Thymus (tissue), 2 donors: Measurements from ENCODE around the gene TRIM46. TPM values are rescaled to one million over a fixed set of nuclear protein-coding genes. Genes with fewer than 3 reads are reported as not detected.

Experiments
- polyA plus RNA-seq: library from polyadenylated mRNA; stranded (reverse); fragments of 200-250 nt; gene quantifications from one replicate; pipeline ENCODE4 v1.2.3, GENCODE V29; 2013
- total RNA-seq: library from RNA; stranded (reverse); fragments of 120-200 nt; gene quantifications from one replicate; pipeline ENCODE4 v1.2.4, GENCODE V29; 2013
- donor health status: healthy.

TRIM46 gene
- total and polyA plus RNA-seq, 2 donors: 1.9 to 4.3 TPM

Other genes with a start within 250 kb of the TRIM46 start
- gene PMVK, start 237.1 kb upstream of the TRIM46 start, total RNA-seq: 14.7 TPM
- 27.5 TPM for gene PMVK, start 237.1 kb upstream of the TRIM46 start, polyA plus RNA-seq
- gene PBXIP1, start 217.8 kb upstream of the TRIM46 start, total RNA-seq: 91.5 TPM
- 104 TPM for gene PBXIP1, start 217.8 kb upstream of the TRIM46 start, polyA plus RNA-seq
- 15.3 TPM for gene PYGO2, start 212.1 kb upstream of the TRIM46 start, total RNA-seq
- 24.5 TPM for gene PYGO2, start 212.1 kb upstream of the TRIM46 start, polyA plus RNA-seq
- gene SHC1, start 203.1 kb upstream of the TRIM46 start, total RNA-seq: 30.5 TPM
- gene SHC1, start 203.1 kb upstream of the TRIM46 start, polyA plus RNA-seq: 66.7 TPM
- 113 TPM for gene CKS1B, start 199.2 kb upstream of the TRIM46 start, total RNA-seq
- gene CKS1B, start 199.2 kb upstream of the TRIM46 start, polyA plus RNA-seq: 32.8 TPM
- 26.7 TPM for gene FLAD1, start 190.5 kb upstream of the TRIM46 start, total RNA-seq
- gene FLAD1, start 190.5 kb upstream of the TRIM46 start, polyA plus RNA-seq: 34.8 TPM
- gene LENEP, start 180.3 kb upstream of the TRIM46 start, total RNA-seq: 0.09 TPM
- gene LENEP, start 180.3 kb upstream of the TRIM46 start, polyA plus RNA-seq: 0.16 TPM
- 12.1 TPM for gene ZBTB7B, start 171.0 kb upstream of the TRIM46 start, total RNA-seq
- gene ZBTB7B, start 171.0 kb upstream of the TRIM46 start, polyA plus RNA-seq: 21.9 TPM
- gene DCST2, start 140.1 kb upstream of the TRIM46 start, total RNA-seq: 0.24 TPM
- gene DCST2, start 140.1 kb upstream of the TRIM46 start, polyA plus RNA-seq: 7.8 TPM
- gene DCST1, start 140.0 kb upstream of the TRIM46 start, total RNA-seq: not detected
- not detected for gene DCST1, start 140.0 kb upstream of the TRIM46 start, polyA plus RNA-seq
- gene ADAM15, start 122.5 kb upstream of the TRIM46 start, total RNA-seq: 12.2 TPM
- gene ADAM15, start 122.5 kb upstream of the TRIM46 start, polyA plus RNA-seq: 91.5 TPM
- gene EFNA4, start 110.1 kb upstream of the TRIM46 start, total RNA-seq: 4.9 TPM
- gene EFNA4, start 110.1 kb upstream of the TRIM46 start, polyA plus RNA-seq: 7.4 TPM
- 2.1 TPM for gene EFNA3, start 95.0 kb upstream of the TRIM46 start, total RNA-seq
- 3.4 TPM for gene EFNA3, start 95.0 kb upstream of the TRIM46 start, polyA plus RNA-seq
- gene EFNA1, start 46.0 kb upstream of the TRIM46 start, total RNA-seq: 14.5 TPM
- 52.6 TPM for gene EFNA1, start 46.0 kb upstream of the TRIM46 start, polyA plus RNA-seq
- gene SLC50A1, start 38.0 kb upstream of the TRIM46 start, total RNA-seq: 25.7 TPM
- 54.5 TPM for gene SLC50A1, start 38.0 kb upstream of the TRIM46 start, polyA plus RNA-seq
- 34.0 TPM for gene DPM3, start 33.3 kb upstream of the TRIM46 start, total RNA-seq
- 155 TPM for gene DPM3, start 33.3 kb upstream of the TRIM46 start, polyA plus RNA-seq
- 97.7 TPM for gene KRTCAP2, start 545 bp upstream of the TRIM46 start, total RNA-seq
- gene KRTCAP2, start 545 bp upstream of the TRIM46 start, polyA plus RNA-seq: 223 TPM
- 7.6 TPM for gene THBS3, start 34.0 kb downstream of the TRIM46 start, total RNA-seq
- gene THBS3, start 34.0 kb downstream of the TRIM46 start, polyA plus RNA-seq: 46.1 TPM
- 35.1 TPM for gene MTX1, start 34.8 kb downstream of the TRIM46 start, total RNA-seq
- gene MTX1, start 34.8 kb downstream of the TRIM46 start, polyA plus RNA-seq: 36.8 TPM
- gene ENTREP3, start 81.6 kb downstream of the TRIM46 start, total RNA-seq: 2.1 TPM
- gene ENTREP3, start 81.6 kb downstream of the TRIM46 start, polyA plus RNA-seq: 12.5 TPM
- 29.1 TPM for gene SCAMP3, start 88.5 kb downstream of the TRIM46 start, total RNA-seq
- 59.1 TPM for gene SCAMP3, start 88.5 kb downstream of the TRIM46 start, polyA plus RNA-seq
- 28.9 TPM for gene CLK2, start 99.7 kb downstream of the TRIM46 start, total RNA-seq
- gene CLK2, start 99.7 kb downstream of the TRIM46 start, polyA plus RNA-seq: 86.5 TPM
- 0.76 TPM for gene HCN3, start 103.6 kb downstream of the TRIM46 start, total RNA-seq
- 2.6 TPM for gene HCN3, start 103.6 kb downstream of the TRIM46 start, polyA plus RNA-seq
- gene PKLR, start 127.6 kb downstream of the TRIM46 start, total RNA-seq: 0.19 TPM
- gene PKLR, start 127.6 kb downstream of the TRIM46 start, polyA plus RNA-seq: 0.05 TPM
- gene FDPS, start 135.0 kb downstream of the TRIM46 start, total RNA-seq: 175 TPM
- gene FDPS, start 135.0 kb downstream of the TRIM46 start, polyA plus RNA-seq: 119 TPM
- 7.5 TPM for gene RUSC1, start 147.0 kb downstream of the TRIM46 start, total RNA-seq
- 18.0 TPM for gene RUSC1, start 147.0 kb downstream of the TRIM46 start, polyA plus RNA-seq